Measurements from ENCODE around the gene ETV1. TPM values are rescaled to one million over a fixed set of nuclear protein-coding genes. Genes with fewer than 3 reads are reported as not detected.

The ETV1 gene
- total RNA-seq, 1 experiment from 2014 or later = 0.52 TPM

DNA sequence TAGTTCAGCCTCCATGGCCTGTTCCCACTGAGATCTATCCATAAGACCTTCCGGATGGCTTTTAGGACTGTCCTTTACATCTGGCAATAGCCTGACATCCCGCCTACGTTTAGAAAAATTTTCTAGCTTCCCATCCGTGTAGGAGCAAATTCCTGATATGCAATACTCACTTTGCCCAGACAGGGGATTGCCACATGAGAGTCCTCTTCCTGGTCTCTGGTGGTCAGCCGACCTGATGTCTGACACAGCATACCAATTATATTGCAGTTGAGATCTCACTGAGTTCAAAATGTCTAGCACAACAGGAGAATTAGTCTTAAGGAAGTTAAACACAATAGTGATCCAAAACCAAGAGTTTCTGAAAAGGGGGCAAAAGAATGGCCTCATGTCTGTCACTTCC, 9.4 kb upstream of the ETV1 start:
- no peaks in the 10 kb centered on the region for H3K27me3 ChIP-seq (replicated peaks; ENCODE audit: control insufficient read depth, insufficient read depth, low read length)
- intact Hi-C loops (cut with micrococcal nuclease; ENCODE audit: unreplicated experiment) = loop anchor here (10.0 kb wide), 1 partner anchor 456 kb away; no protein-coding TSS in a partner anchor
- no peak overlapping the region for H3K4me3 ChIP-seq (ENCODE audit: low read depth, low read length)
- DNase-seq = no peak
- BruUV-seq (replicated peaks) = no TSS peak
- TF ChIP-seq CTCF (IDR thresholded peaks at IDR 0.05; ENCODE audit: insufficient read depth in 1 of 2, low read depth in 1 of 2, low read length in 1 of 2, severe bottlenecking in 1 of 2, unreplicated experiment in 1 of 2) = no peak
- H3K4me1 ChIP-seq = no peaks in the 10 kb centered on the region
- H3K27me3 Mint-ChIP-seq (ENCODE audit: insufficient read depth, unreplicated experiment) = peaks cover 4% of the 10 kb centered on the region
- POLR2A ChIA-PET = no interaction called here
- H3K4me1 Mint-ChIP-seq (ENCODE audit: low read depth, unreplicated experiment) = no peaks in the 10 kb centered on the region
- CTCF ChIA-PET = no interaction called here
- no peaks in the 10 kb centered on the region for H3K9me3 Mint-ChIP-seq (ENCODE audit: unreplicated experiment)
- H3K27ac Mint-ChIP-seq (ENCODE audit: unreplicated experiment) = no peak overlapping the region
- no peaks in the 10 kb centered on the region for H3K36me3 Mint-ChIP-seq (ENCODE audit: insufficient read depth, unreplicated experiment)
- no peaks in the 10 kb centered on the region for H3K9me3 ChIP-seq
- H3K36me3 ChIP-seq (ENCODE audit: control insufficient read depth, insufficient read depth, low read length) = no peaks in the 10 kb centered on the region
- H3K4me3 Mint-ChIP-seq (ENCODE audit: unreplicated experiment) = no peak overlapping the region

DNA sequence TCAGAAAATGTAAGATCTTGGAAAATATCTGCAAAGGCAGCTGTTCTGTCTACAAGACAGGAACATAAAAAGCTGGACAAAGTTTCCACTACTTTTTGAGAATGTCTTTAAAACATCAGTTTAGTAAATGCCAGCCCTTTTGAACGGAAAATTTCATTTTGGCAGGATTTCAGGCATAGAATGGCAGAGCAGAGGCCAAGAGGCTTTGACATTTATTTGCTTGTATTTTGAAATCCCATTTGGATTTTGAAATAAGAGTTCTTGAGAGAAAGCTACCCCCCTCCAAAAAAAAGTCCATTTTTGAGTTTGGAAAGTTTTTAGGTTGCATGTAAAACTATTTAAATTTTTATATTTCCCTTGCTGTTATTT, 3.1 kb upstream of the ETV1 start:
- Mint-ChIP-seq H3K27me3 (ENCODE audit: insufficient read depth, unreplicated experiment) (peaks cover 2% of the 10 kb centered on the region), H3K27ac (ENCODE audit: unreplicated experiment) (no peak overlapping the region)

GRCh38 chr7:13991791-13992595, 2.5 kb upstream of the ETV1 start:
- peaks cover 2% of the 10 kb centered on the region for H3K27me3 Mint-ChIP-seq (ENCODE audit: insufficient read depth, unreplicated experiment)
- CTCF ChIA-PET = no interaction called here
- H3K4me1 Mint-ChIP-seq (ENCODE audit: low read depth, unreplicated experiment) = no peaks in the 10 kb centered on the region
- Histone ChIP-seq H3K4me1 (0 out of 2 replicates have a peak, but pooled peaks cover 3% of the 10 kb centered on the region), H3K27me3 (replicated peaks; ENCODE audit: control insufficient read depth, insufficient read depth, low read length) (no peaks in the 10 kb centered on the region), H3K9me3 (no peaks in the 10 kb centered on the region), H3K4me3 (ENCODE audit: low read depth, low read length) (peak overlapping the region; percentile 43), H3K36me3 (ENCODE audit: control insufficient read depth, insufficient read depth, low read length) (no peaks in the 10 kb centered on the region)
- no peaks in the 10 kb centered on the region for H3K36me3 Mint-ChIP-seq (ENCODE audit: insufficient read depth, unreplicated experiment)
- POLR2A ChIA-PET = interaction anchor here (0.5 kb wide), 1 partner anchor 1324 kb away, joined by 8 read pairs; no protein-coding TSS in a partner anchor
- TF ChIP-seq CTCF (IDR thresholded peaks at IDR 0.05; ENCODE audit: insufficient read depth in 1 of 2, low read depth in 1 of 2, low read length in 1 of 2, severe bottlenecking in 1 of 2, unreplicated experiment in 1 of 2) = no peak
- no peak overlapping the region for H3K27ac Mint-ChIP-seq (ENCODE audit: unreplicated experiment)
- BruUV-seq (replicated peaks) = no TSS peak
- H3K4me3 Mint-ChIP-seq (ENCODE audit: unreplicated experiment) = no peak overlapping the region
- H3K9me3 Mint-ChIP-seq (ENCODE audit: unreplicated experiment) = no peaks in the 10 kb centered on the region
- DNase-seq = no peak
- intact Hi-C loops (cut with micrococcal nuclease; ENCODE audit: unreplicated experiment) = loop anchor here (10.0 kb wide), 1 partner anchor 463 kb away; no protein-coding TSS in a partner anchor

More for the DNA sequence above, 3.1 kb upstream of the ETV1 start:
- CTCF ChIA-PET = no interaction called here
- H3K36me3 ChIP-seq (ENCODE audit: control insufficient read depth, insufficient read depth, low read length) = no peaks in the 10 kb centered on the region
- POLR2A ChIA-PET = no interaction called here
- H3K27me3 ChIP-seq (replicated peaks; ENCODE audit: control insufficient read depth, insufficient read depth, low read length) = no peaks in the 10 kb centered on the region
- no TSS peak for BruUV-seq (replicated peaks)
- no peak for DNase-seq
- TF ChIP-seq CTCF (IDR thresholded peaks at IDR 0.05; ENCODE audit: insufficient read depth in 1 of 2, low read depth in 1 of 2, low read length in 1 of 2, severe bottlenecking in 1 of 2, unreplicated experiment in 1 of 2) = no peak
- H3K9me3 Mint-ChIP-seq (ENCODE audit: unreplicated experiment) = no peaks in the 10 kb centered on the region
- H3K36me3 Mint-ChIP-seq (ENCODE audit: insufficient read depth, unreplicated experiment) = no peaks in the 10 kb centered on the region
- no peak overlapping the region for H3K4me3 Mint-ChIP-seq (ENCODE audit: unreplicated experiment)
- no peaks in the 10 kb centered on the region for H3K9me3 ChIP-seq
- intact Hi-C loops (cut with micrococcal nuclease; ENCODE audit: unreplicated experiment) = loop anchor here (10.0 kb wide), 1 partner anchor 462 kb away; no protein-coding TSS in a partner anchor
- H3K4me3 ChIP-seq (ENCODE audit: low read depth, low read length) = no peak overlapping the region
- 0 out of 2 replicates have a peak, but pooled peaks cover 3% of the 10 kb centered on the region for H3K4me1 ChIP-seq
- no peaks in the 10 kb centered on the region for H3K4me1 Mint-ChIP-seq (ENCODE audit: low read depth, unreplicated experiment)

Data from Caco-2 (cell line).